HepG2 (cell line): Measurements from ENCODE around the gene MAPK8.

Source experiments
- JUND ChIP-seq: sonication (generic); formaldehyde crosslinking; IDR thresholded peaks from 2 replicates; pipeline ENCODE4 v1.8.0; 2022; ENCODE audit warnings: mild to moderate bottlenecking, missing genetic modification reagents
- YY1 ChIP-seq: IDR thresholded peaks from 2 replicates; pipeline ENCODE4 v1.6.1; 2011; ENCODE audit warnings: low read length, low read depth, moderate library complexity, mild to moderate bottlenecking; ENCODE audit not compliant: insufficient read depth, insufficient replicate concordance

GRCh38 chr10:48468866-48469511 is 162.5 kb downstream of the MAPK8 start:
- TF ChIP-seq JUND (CRISPR knock-in tag) (no peak), YY1 (no peak)
